ENCODE measurements around the gene ABLIM2. TPM values are rescaled to one million over a fixed set of nuclear protein-coding genes. Genes with fewer than 3 reads are reported as not detected.

Gene ABLIM2
- total and polyA plus RNA-seq, 2 of the 8 experiments (the other 6 are each of a cell fraction or from before 2014, with no cell fraction given) = 2.8 to 3.0 TPM

GRCh38 chr4:8078610-8079015, 80.0 kb downstream of the ABLIM2 start:
- Histone ChIP-seq H3K79me2 (ENCODE audit: control insufficient read depth in 1 of 2, insufficient read depth in 2 of 2, low read length in 2 of 2) (no peaks in the 10 kb centered on the region), H3K27me3 (replicated peaks in 1 of 4; ENCODE audit: control insufficient read depth in 3 of 4, extremely low read depth in 1 of 4, insufficient read depth in 3 of 4, low read length in 3 of 4) (no peaks in the 10 kb centered on the region), H3K56ac (replicated peaks; ENCODE audit: insufficient read length, low read depth, low read length) (no peak overlapping the region), H3K4ac (replicated peaks; ENCODE audit: insufficient read length, low read depth, low read length) (no peak overlapping the region), H3K23me2 (ENCODE audit: low read depth, low read length) (no peaks in the 10 kb centered on the region; the same call in 1 of the 2 replicates), H3K79me1 (ENCODE audit: low read depth, low read length) (no peaks in the 10 kb centered on the region), H2BK12ac (ENCODE audit: low read depth, low read length) (no peak overlapping the region), H3K36me3 (ENCODE audit: control insufficient read depth in 2 of 4, insufficient read depth in 4 of 4, low read length in 3 of 4) (no peaks in the 10 kb centered on the region), H3K27ac (ENCODE audit: low read depth, low read length) (no peak overlapping the region), H2BK15ac (ENCODE audit: low read length) (no peak overlapping the region), H3K18ac (ENCODE audit: extremely low read depth, low read length) (no peak overlapping the region), H4K5ac (ENCODE audit: insufficient read length, low read depth, low read length) (no peak overlapping the region), H3K14ac (ENCODE audit: insufficient read length) (no peak overlapping the region), H3K23ac (ENCODE audit: insufficient read length) (no peak overlapping the region), H3K9me3 (ENCODE audit: insufficient read depth in 2 of 2, low read depth in 1 of 2, low read length in 1 of 2) (no peaks in the 10 kb centered on the region), H4K91ac (replicated peaks; ENCODE audit: insufficient read length, low read length) (no peak overlapping the region), H3K4me1 (replicated peaks in 1 of 4; ENCODE audit: control insufficient read depth in 3 of 4, insufficient read depth in 4 of 4, low read length in 3 of 4) (peaks cover 4 to 8% (median 7%) of the 10 kb centered on the region in 4 experiments; a peak in 6 of 7 replicates), H3K4me2 (ENCODE audit: insufficient read depth in 1 of 2, low read depth in 2 of 2, low read length in 2 of 2) (no peak overlapping the region), H2BK20ac (ENCODE audit: low read length) (0 out of 2 replicates have a peak overlapping the region, but pooled peaks have one; percentile 13), H2AFZ (ENCODE audit: low read length) (no peak overlapping the region), H4K8ac (ENCODE audit: extremely low read depth, insufficient read depth, low read length) (no peak overlapping the region), H3K9ac (replicated peaks in 1 of 4; ENCODE audit: extremely low read depth in 1 of 4, low read depth in 3 of 4, low read length in 3 of 4) (no peak overlapping the region), H2BK5ac (ENCODE audit: low read depth, low read length) (no peak overlapping the region), H2AK5ac (ENCODE audit: low read depth, low read length) (no peak overlapping the region), H3K4me3 (ENCODE audit: extremely low read depth in 1 of 4, insufficient read depth in 2 of 4, low read depth in 3 of 4, low read length in 4 of 4) (no peak overlapping the region), H4K20me1 (replicated peaks in 1 of 2; ENCODE audit: control insufficient read depth in 1 of 2, insufficient read depth in 2 of 2, low read length in 2 of 2) (no peaks in the 10 kb centered on the region), H2BK120ac (replicated peaks; ENCODE audit: low read depth, low read length) (no peak overlapping the region)
- CTCF ChIA-PET (ENCODE audit: partially characterized antibody) = interaction anchor here (0.7 to 5.0 kb wide), 5 partner anchors 8 to 529 kb away, joined by 3 to 34 read pairs (median 4); no protein-coding TSS in a partner anchor
- no peak for TF ChIP-seq CTBP2 (IDR thresholded peaks at IDR 0.05; ENCODE audit: borderline replicate concordance, insufficient read depth, insufficient read length, low read length)
- TF ChIP-seq KDM1A (IDR thresholded peaks at IDR 0.05; ENCODE audit: borderline replicate concordance, low read length) = peak; percentile 93
- POLR2A ChIA-PET (ENCODE audit: partially characterized antibody) = interaction anchor here (0.6 kb wide), 1 partner anchor 30 kb away, joined by 3 read pairs; no protein-coding TSS in a partner anchor
- 95% methylated on average over 8 of the region's 8 CpGs; no CpG with 5 or more reads in 1 of the 2 experiments for WGBS, 2 experiments (ENCODE audit: extremely low coverage in 1 of 2, insufficient coverage in 1 of 2, insufficient read length in 1 of 2, insufficient replicate concordance in 2 of 2, low coverage in 1 of 2, low lambda C conversion rate in 2 of 2, missing lambda C conversion rate in 1 of 2)
- FAIRE-seq (no peak), DNase-seq (ENCODE audit: low read depth in 1 of 2, low spot score in 2 of 2) (no peak)

Data from H1 (cell line).